MCF 10A (cell line): Measurements from ENCODE around the gene UMPS. TPM values are rescaled to one million over a fixed set of nuclear protein-coding genes. Genes with fewer than 3 reads are reported as not detected.
A peak's percentile ranks its signal among the peaks of the same experiment; 100 is the strongest.

Source experiments
- BruUV-seq: library from RNA; stranded (reverse); fragments of 400-500 nt; replicated peaks from 2 replicates; lab custom pipeline; 2021; lab: Mats Ljungman, UMichigan
- CTCF ChIA-PET: fragments of 300-600 bp; sonication (Branson Sonifier 250); formaldehyde crosslinking; extraction: SDS; loops from one replicate; lab custom pipeline; 2021; ENCODE audit warnings: antibody characterized with exemption, inconsistent platforms; lab: Yijun Ruan, JAX
- POLR2A ChIA-PET: fragments of 300-600, 350-650 bp; sonication (Branson Sonifier 250); formaldehyde crosslinking; extraction: SDS; loops from one replicate; lab custom pipeline; 2020; ENCODE audit warnings: antibody characterized with exemption, inconsistent platforms; lab: Yijun Ruan, JAX
- DNase-seq: peaks from one replicate; pipeline ENCODE4 v3.0.0-alpha.2; 2018; ENCODE audit not compliant: unreplicated experiment
- H3K27ac Mint-ChIP-seq: one replicate; pipeline ENCODE4 v1.8.0; 2022; ENCODE audit warnings: mild to moderate bottlenecking, low read depth, mixed read lengths; ENCODE audit not compliant: unreplicated experiment
- H3K27me3 Mint-ChIP-seq: one replicate; pipeline ENCODE4 v1.8.0; 2022; ENCODE audit warnings: mixed read lengths; ENCODE audit not compliant: insufficient read depth, unreplicated experiment
- H3K36me3 Mint-ChIP-seq: one replicate; pipeline ENCODE4 v1.8.0; 2022; ENCODE audit warnings: mild to moderate bottlenecking, moderate library complexity, mixed read lengths; ENCODE audit not compliant: insufficient read depth, unreplicated experiment
- H3K4me1 Mint-ChIP-seq: one replicate; pipeline ENCODE4 v1.8.0; 2022; ENCODE audit warnings: mixed read lengths; ENCODE audit not compliant: insufficient read depth, unreplicated experiment
- H3K4me3 Mint-ChIP-seq: one replicate; pipeline ENCODE4 v1.8.0; 2022; ENCODE audit warnings: mild to moderate bottlenecking, moderate library complexity, mixed read lengths; ENCODE audit not compliant: unreplicated experiment
- H3K9me3 Mint-ChIP-seq: one replicate; pipeline ENCODE4 v1.8.0; 2022; ENCODE audit warnings: mixed read lengths; ENCODE audit not compliant: unreplicated experiment
- intact Hi-C: fragments of 100-400 bp; cut with micrococcal nuclease; formaldehyde crosslinking; loops from 2 replicates; pipeline ENCODE4 v1.14.1; 2022
- total RNA-seq: library from RNA; stranded (reverse); gene quantifications from 2 replicates; pipeline ENCODE4 v1.2.3, GENCODE V29; 2022
- TF ChIP-seq, protein P1 (sequence below): fragments of 200-600 bp; IDR thresholded peaks from one replicate; pipeline ENCODE4 v1.8.0; 2022; ENCODE audit warnings: antibody characterized with exemption, mild to moderate bottlenecking; ENCODE audit not compliant: unreplicated experiment

Gene UMPS
- total RNA-seq, 1 experiment from 2014 or later = 49.3 TPM

DNA sequence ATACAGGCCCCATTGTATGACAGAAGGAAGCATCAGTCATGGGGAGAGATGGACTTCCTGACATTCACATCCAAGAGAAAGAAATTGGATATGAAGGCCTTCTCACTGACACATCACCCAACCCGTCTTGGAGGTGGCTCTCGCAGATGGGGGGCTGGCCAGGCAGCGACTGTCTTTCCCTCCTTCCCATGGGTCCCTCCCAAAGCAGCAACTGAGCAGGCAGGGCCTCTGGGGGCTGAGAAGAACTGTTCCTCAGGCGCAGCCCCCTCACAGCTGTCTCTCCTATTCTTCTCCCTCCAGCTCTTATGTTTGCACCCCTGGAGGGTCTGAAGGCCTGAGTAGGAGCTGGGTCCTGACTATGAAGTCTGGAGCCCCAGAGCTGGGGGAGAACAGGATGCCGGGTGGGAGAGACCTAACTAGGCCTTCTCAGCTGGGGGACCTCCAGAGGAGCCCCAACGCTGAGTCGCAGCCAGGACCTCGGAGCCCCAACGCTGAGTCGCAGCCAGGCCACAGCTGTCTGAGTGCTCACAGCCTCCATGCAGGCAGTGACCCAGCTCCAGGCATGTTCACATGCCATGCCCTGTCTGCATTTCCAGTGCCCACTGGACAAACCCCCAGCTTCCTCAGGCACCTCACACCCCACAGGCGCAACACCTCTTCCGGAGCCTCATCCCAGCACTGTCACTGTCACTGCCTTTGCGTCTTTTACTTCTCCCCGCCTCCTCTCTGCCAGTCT lies 29.6 kb downstream of the UMPS start:
- H3K4me3 Mint-ChIP-seq = no peak overlapping the region
- H3K9me3 Mint-ChIP-seq = no peaks in the 10 kb centered on the region
- CTCF ChIA-PET = interaction anchor here (0.6 to 15.0 kb wide), 40 partner anchors 11 to 1553 kb away, joined by 3 to 263 read pairs (median 6); partner anchors contain the start of gene ITGB5
- POLR2A ChIA-PET = interaction anchor here (1.2 to 2.7 kb wide), 4 partner anchors 27 to 681 kb away, joined by 5 to 22 read pairs (median 6); partner anchors contain the start of gene ITGB5
- peaks cover 4% of the 10 kb centered on the region for H3K4me1 Mint-ChIP-seq
- no peak overlapping the region for H3K27ac Mint-ChIP-seq
- TF ChIP-seq, protein P1, sequence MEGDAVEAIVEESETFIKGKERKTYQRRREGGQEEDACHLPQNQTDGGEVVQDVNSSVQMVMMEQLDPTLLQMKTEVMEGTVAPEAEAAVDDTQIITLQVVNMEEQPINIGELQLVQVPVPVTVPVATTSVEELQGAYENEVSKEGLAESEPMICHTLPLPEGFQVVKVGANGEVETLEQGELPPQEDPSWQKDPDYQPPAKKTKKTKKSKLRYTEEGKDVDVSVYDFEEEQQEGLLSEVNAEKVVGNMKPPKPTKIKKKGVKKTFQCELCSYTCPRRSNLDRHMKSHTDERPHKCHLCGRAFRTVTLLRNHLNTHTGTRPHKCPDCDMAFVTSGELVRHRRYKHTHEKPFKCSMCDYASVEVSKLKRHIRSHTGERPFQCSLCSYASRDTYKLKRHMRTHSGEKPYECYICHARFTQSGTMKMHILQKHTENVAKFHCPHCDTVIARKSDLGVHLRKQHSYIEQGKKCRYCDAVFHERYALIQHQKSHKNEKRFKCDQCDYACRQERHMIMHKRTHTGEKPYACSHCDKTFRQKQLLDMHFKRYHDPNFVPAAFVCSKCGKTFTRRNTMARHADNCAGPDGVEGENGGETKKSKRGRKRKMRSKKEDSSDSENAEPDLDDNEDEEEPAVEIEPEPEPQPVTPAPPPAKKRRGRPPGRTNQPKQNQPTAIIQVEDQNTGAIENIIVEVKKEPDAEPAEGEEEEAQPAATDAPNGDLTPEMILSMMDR = no peak
- no peaks in the 10 kb centered on the region for H3K27me3 Mint-ChIP-seq
- no TSS peak for BruUV-seq
- intact Hi-C loops = loop anchor here (5.0 kb wide), 1 partner anchor 127 kb away; the partner anchor contains the start of gene ITGB5
- peaks cover 20% of the 10 kb centered on the region for H3K36me3 Mint-ChIP-seq
- DNase-seq = no peak

DNA sequence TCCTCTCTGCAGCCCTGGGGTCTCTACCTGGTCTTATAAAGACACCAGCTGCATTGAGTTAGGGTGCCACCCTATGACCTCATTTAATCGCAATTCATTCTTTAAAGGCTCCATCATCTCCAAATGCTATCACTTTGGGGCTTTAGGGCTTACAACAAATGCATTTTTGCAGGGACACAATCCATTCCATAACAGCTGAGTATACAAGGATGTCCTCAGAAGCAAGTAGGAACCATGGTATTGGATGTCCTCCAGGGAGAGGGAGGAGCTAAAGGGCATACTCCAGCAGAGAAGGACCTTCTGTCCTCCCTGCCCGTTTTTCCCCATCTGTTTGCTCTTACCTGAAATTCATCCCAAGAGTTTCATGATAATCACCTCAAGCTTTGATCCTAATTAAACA lies 30.3 kb downstream of the UMPS start:
- ChIA-PET CTCF (interaction anchor here (0.5 to 15.0 kb wide), 68 partner anchors 8 to 1272 kb away, joined by 3 to 263 read pairs (median 5); partner anchors contain the start of gene ITGB5), POLR2A (interaction anchor here (0.6 to 2.7 kb wide), 9 partner anchors 10 to 888 kb away, joined by 3 to 22 read pairs (median 5); partner anchors contain the start of gene ITGB5)
- H3K27ac Mint-ChIP-seq = no peak overlapping the region
- peaks cover 4% of the 10 kb centered on the region for H3K4me1 Mint-ChIP-seq
- intact Hi-C loops = loop anchor here (5.0 kb wide), 1 partner anchor 127 kb away; the partner anchor contains the start of gene ITGB5
- H3K4me3 Mint-ChIP-seq = no peak overlapping the region
- peaks cover 24% of the 10 kb centered on the region for H3K36me3 Mint-ChIP-seq
- H3K27me3 Mint-ChIP-seq = no peaks in the 10 kb centered on the region
- BruUV-seq = no TSS peak
- no peaks in the 10 kb centered on the region for H3K9me3 Mint-ChIP-seq
- TF ChIP-seq, protein P1 = no peak
- DNase-seq = peak; percentile 26

DNA sequence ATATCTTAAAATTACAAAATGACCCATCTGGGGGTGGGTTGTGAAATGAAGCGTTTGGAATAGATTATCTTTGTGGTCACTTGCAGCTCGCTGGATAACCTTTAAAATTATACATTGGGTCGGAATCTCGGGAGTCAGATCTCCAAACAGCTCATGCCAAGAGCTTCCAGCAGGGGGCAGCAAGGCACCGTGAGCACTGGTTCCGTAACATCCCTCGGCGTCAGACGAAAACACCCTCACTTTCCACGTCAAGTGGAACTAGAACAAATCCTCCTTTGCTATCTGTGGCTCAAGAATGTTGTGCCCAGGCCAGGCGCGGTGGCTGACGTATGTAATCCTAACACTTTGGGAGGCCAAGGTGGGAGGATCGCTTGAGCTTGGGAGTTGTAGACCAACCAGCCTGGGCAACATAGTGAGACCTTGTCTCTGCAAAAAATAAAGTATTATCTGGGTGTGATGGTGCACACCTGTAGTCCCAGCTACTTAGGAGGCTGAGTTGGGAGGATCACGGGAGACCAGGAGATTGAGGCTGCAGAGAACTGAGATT lies 31.1 kb downstream of the UMPS start:
- Mint-ChIP-seq H3K4me1 (peaks cover 4% of the 10 kb centered on the region), H3K36me3 (peaks cover 31% of the 10 kb centered on the region), H3K4me3 (no peak overlapping the region), H3K27me3 (no peaks in the 10 kb centered on the region), H3K27ac (peak overlapping the region; percentile 53), H3K9me3 (no peaks in the 10 kb centered on the region)
- CTCF ChIA-PET = interaction anchor here (0.6 to 15.0 kb wide), 57 partner anchors 9 to 830 kb away, joined by 3 to 263 read pairs (median 5); partner anchors contain the start of gene ITGB5
- TF ChIP-seq, protein P1 = peak; percentile 90
- intact Hi-C loops = loop anchor here (1.0 to 5.0 kb wide), 3 partner anchors 126 to 824 kb away; partner anchors contain the start of gene ITGB5
- no TSS peak for BruUV-seq
- POLR2A ChIA-PET = interaction anchor here (0.6 to 2.7 kb wide), 9 partner anchors 9 to 887 kb away, joined by 3 to 22 read pairs (median 5); partner anchors contain the start of gene ITGB5
- DNase-seq = peak; percentile 75
